Activated naive CD4-positive, alpha-beta T cell treated with anti-CD3 and anti-CD28 coated beads, Interleukin-2, amount 50 U/mL, for 16 hours (primary cell): ENCODE results near the gene SLC8A3.

Experiments used
- DNase-seq: peaks from one replicate; pipeline ENCODE4 v3.0.0-alpha.2; 2020

Gene SLC8A3

GRCh38 chr14:70057519-70058136 lies 131.1 kb downstream of the SLC8A3 start:
- DNase-seq: no peak

GRCh38 chr14:70052990-70053389 lies 135.8 kb downstream of the SLC8A3 start:
- no peak for DNase-seq

- DNase-seq: no peak
Measured at GRCh38 chr14:70050136-70050535, 138.6 kb downstream of the SLC8A3 start.

GRCh38 chr14:70049605-70050004 lies 139.1 kb downstream of the SLC8A3 start:
- no peak for DNase-seq

- DNase-seq: no peak
Measured at GRCh38 chr14:70048313-70048654, 140.5 kb downstream of the SLC8A3 start.

- no peak for DNase-seq
Measured at GRCh38 chr14:70047598-70048312, 141.0 kb downstream of the SLC8A3 start.

GRCh38 chr14:70045844-70046535 lies 142.8 kb downstream of the SLC8A3 start:
- DNase-seq: no peak

GRCh38 chr14:70045310-70045709 lies 143.4 kb downstream of the SLC8A3 start:
- DNase-seq: no peak

- no peak for DNase-seq
Measured at GRCh38 chr14:70043001-70043400, 145.8 kb downstream of the SLC8A3 start.

GRCh38 chr14:70036665-70037064 lies 152.1 kb downstream of the SLC8A3 start:
- DNase-seq: no peak

GRCh38 chr14:70034257-70034656 lies 154.5 kb downstream of the SLC8A3 start:
- no peak for DNase-seq

GRCh38 chr14:70033561-70033960 lies 155.2 kb downstream of the SLC8A3 start:
- no peak for DNase-seq

GRCh38 chr14:70033116-70033515 lies 155.6 kb downstream of the SLC8A3 start:
- no peak for DNase-seq

GRCh38 chr14:70032447-70032846 lies 156.3 kb downstream of the SLC8A3 start:
- DNase-seq: no peak

GRCh38 chr14:70032016-70032415 lies 156.7 kb downstream of the SLC8A3 start:
- no peak for DNase-seq

GRCh38 chr14:70029296-70030132 lies 159.2 kb downstream of the SLC8A3 start:
- no peak for DNase-seq

- peak; percentile 63 for DNase-seq
Measured at GRCh38 chr14:70027785-70028428, 160.8 kb downstream of the SLC8A3 start.

- no peak for DNase-seq
Measured at GRCh38 chr14:70023871-70024270, 164.9 kb downstream of the SLC8A3 start.

GRCh38 chr14:70022771-70023445 lies 165.8 kb downstream of the SLC8A3 start:
- DNase-seq: no peak

- DNase-seq: no peak
Measured at GRCh38 chr14:70021548-70022220, 167.1 kb downstream of the SLC8A3 start.

GRCh38 chr14:70020352-70021170 lies 168.2 kb downstream of the SLC8A3 start:
- no peak for DNase-seq
